HepG2 (cell line): ENCODE results near the gene CYP46A1. TPM values are rescaled to one million over a fixed set of nuclear protein-coding genes. Genes with fewer than 3 reads are reported as not detected.

Experiments used
- ARNT2 ChIP-seq: sonication (generic); formaldehyde crosslinking; IDR thresholded peaks from 2 replicates; pipeline ENCODE4 v1.8.0; 2022; ENCODE audit warnings: mild to moderate bottlenecking, low read depth, missing genetic modification reagents, moderate library complexity
- CREB3 ChIP-seq: sonication (generic); formaldehyde crosslinking; IDR thresholded peaks from 2 replicates; pipeline ENCODE4 v1.5.0; 2020; ENCODE audit warnings: missing genetic modification reagents
- ELF3 ChIP-seq: IDR thresholded peaks from 2 replicates; pipeline ENCODE4 v1.6.1; 2016; ENCODE audit warnings: missing genetic modification reagents, missing compliant biosample characterization
- EP300 ChIP-seq, 3 experiments: sonication (generic) in 1 of 3; formaldehyde crosslinking in 1 of 3; IDR thresholded peaks; 2 replicates each; pipeline versions ENCODE4 v1.5.1 to v1.6.1; 2011 to 2020; ENCODE audit warnings: low read depth in 2 of 3, low read length in 2 of 3, borderline replicate concordance in 1 of 3, improper control_type of control experiment in 1 of 3, mild to moderate bottlenecking in 1 of 3, missing genetic modification reagents in 1 of 3, moderate library complexity in 1 of 3
- HES4 ChIP-seq: sonication (generic); formaldehyde crosslinking; IDR thresholded peaks from 2 replicates; pipeline ENCODE4 v1.9.0; 2021; ENCODE audit warnings: mild to moderate bottlenecking, missing genetic modification reagents, borderline replicate concordance
- MBNL3 ChIP-seq: fragments of 250-450 bp; sonication (Bioruptor Pico); conservative IDR thresholded peaks from 2 replicates; pipeline ENCODE4 v1.8.0; 2022; ENCODE audit warnings: mild to moderate bottlenecking, inconsistent platforms
- PRPF4 ChIP-seq: fragments of 200-400 bp; formaldehyde crosslinking; IDR thresholded peaks from 2 replicates; pipeline ENCODE4 v1.6.1; 2016; ENCODE audit warnings: low read length, low read depth; ENCODE audit not compliant: poor library complexity, severe bottlenecking
- RBM22 ChIP-seq: fragments of 200-400 bp; formaldehyde crosslinking; optimal IDR thresholded peaks from 2 replicates; pipeline ENCODE3; 2017; ENCODE audit warnings: mild to moderate bottlenecking, low read length, moderate library complexity
- RFX3 ChIP-seq: IDR thresholded peaks from 2 replicates; pipeline ENCODE4 v1.6.1; 2016; ENCODE audit warnings: missing biosample characterization, missing genetic modification reagents
- SAP130 ChIP-seq: IDR thresholded peaks from 2 replicates; pipeline ENCODE4 v1.6.1; 2016; ENCODE audit warnings: low read depth
- SP4 ChIP-seq: sonication (generic); formaldehyde crosslinking; IDR thresholded peaks from 2 replicates; pipeline ENCODE4 v1.8.1; 2023; ENCODE audit warnings: mild to moderate bottlenecking, missing genetic modification reagents
- SPEN ChIP-seq: sonication (generic); formaldehyde crosslinking; IDR thresholded peaks from 2 replicates; pipeline ENCODE4 v1.5.1; 2020; ENCODE audit warnings: low read depth, mild to moderate bottlenecking, missing genetic modification reagents
- TFE3 ChIP-seq: IDR thresholded peaks from 2 replicates; pipeline ENCODE4 v1.6.1; 2016
- ZBTB34 ChIP-seq: sonication (generic); formaldehyde crosslinking; IDR thresholded peaks from 2 replicates; pipeline ENCODE4 v1.8.0; 2022; ENCODE audit warnings: mild to moderate bottlenecking, missing genetic modification reagents
- ZNF530 ChIP-seq: sonication (generic); formaldehyde crosslinking; IDR thresholded peaks from 2 replicates; pipeline ENCODE4 v1.5.0; 2020; ENCODE audit warnings: low read depth, mild to moderate bottlenecking, missing genetic modification reagents
- ZNF652 ChIP-seq: IDR thresholded peaks from 2 replicates; pipeline ENCODE4 v1.6.1; 2016; ENCODE audit warnings: low read depth, borderline replicate concordance
- ZNF704 ChIP-seq: sonication (generic); formaldehyde crosslinking; IDR thresholded peaks from 2 replicates; pipeline ENCODE4 v1.8.1; 2023; ENCODE audit warnings: mild to moderate bottlenecking, inconsistent platforms, moderate library complexity, missing genetic modification reagents, borderline replicate concordance
- ZNF709 ChIP-seq: sonication (generic); formaldehyde crosslinking; IDR thresholded peaks from 2 replicates; pipeline ENCODE4 v1.5.0; 2020; ENCODE audit warnings: mild to moderate bottlenecking, missing genetic modification reagents
- ZNF780A ChIP-seq: sonication (generic); formaldehyde crosslinking; IDR thresholded peaks from 2 replicates; pipeline ENCODE4 v1.8.0; 2022; ENCODE audit warnings: mild to moderate bottlenecking, missing genetic modification reagents, moderate library complexity
- ZNF788 ChIP-seq: sonication (generic); formaldehyde crosslinking; IDR thresholded peaks from 2 replicates; pipeline ENCODE4 v1.5.0; 2020; ENCODE audit warnings: mild to moderate bottlenecking, missing genetic modification reagents, borderline replicate concordance
- ZNF891 ChIP-seq: sonication (generic); formaldehyde crosslinking; IDR thresholded peaks from 2 replicates; pipeline ENCODE4 v1.5.0; 2020; ENCODE audit warnings: mild to moderate bottlenecking, missing genetic modification reagents
- polyA plus RNA-seq, 8 experiments: library from polyadenylated mRNA; depleted of rRNA in 3 of 8; stranded (reverse) in 7 of 8; unstranded in 1 of 8; fragments of >200 nt; fragmentation: Illumina TruSeq in 4 of 8; extraction: Trizol in 4 of 8; gene quantifications; 2 replicates each; pipeline versions ENCODE4 v1.2.1 to v1.2.3, GENCODE V29; 2011 to 2016; ENCODE audit warnings: low read depth in 4 of 8, missing spikeins in 1 of 8, mixed read lengths in 1 of 8; ENCODE audit not compliant: insufficient read depth in 1 of 8
- total RNA-seq, 5 experiments: library from RNA; depleted of rRNA; stranded (reverse); fragments of >200 nt; fragmentation: Illumina TruSeq; extraction: Trizol; gene quantifications; 2 replicates each; pipeline ENCODE4 v1.2.3, GENCODE V29; 2016; ENCODE audit warnings: low read depth in 1 of 5

Gene CYP46A1
- total and polyA plus RNA-seq, 2 of the 13 experiments (the other 11 are each of a cell fraction or from before 2014, with no cell fraction given) = not detected

- no peak for TF ChIP-seq ZNF704
- peak; percentile 64 for TF ChIP-seq SAP130
- 0 out of 2 replicates have a peak, but pooled peaks have one; percentile 13 for TF ChIP-seq ELF3 (CRISPR knock-in tag)
- TF ChIP-seq ZNF788 (CRISPR knock-in tag) = peak; percentile 30; the same call in 1 of the 2 replicates
- TF ChIP-seq ARNT2 (CRISPR knock-in tag) = peak; percentile 73; the same call in 1 of the 2 replicates
- no peak for TF ChIP-seq ZNF652 (CRISPR knock-in tag)
- no peak for TF ChIP-seq RBM22
- TF ChIP-seq RFX3 (CRISPR knock-in tag) = no peak
- TF ChIP-seq HES4 (CRISPR knock-in tag) = no peak
- 0 out of 2 replicates have a peak, but pooled peaks have one; percentile 57 for TF ChIP-seq SPEN (CRISPR knock-in tag)
- TF ChIP-seq ZNF530 (CRISPR knock-in tag) = no peak
- TF ChIP-seq TFE3 (CRISPR knock-in tag) = no peak
- no peak for TF ChIP-seq EP300 (IDR thresholded peaks at IDR 0.05; ENCODE audit: low read depth in 2 of 2, low read length in 2 of 2)
- no peak for TF ChIP-seq EP300 (CRISPR knock-in tag; IDR thresholded peaks at IDR 0.05; ENCODE audit: borderline replicate concordance)
- no peak for TF ChIP-seq CREB3 (CRISPR knock-in tag)
- TF ChIP-seq ZNF709 = 0 out of 2 replicates have a peak, but pooled peaks have one; percentile 21
- 0 out of 2 replicates have a peak, but pooled peaks have one; percentile 13 for TF ChIP-seq ZNF891 (CRISPR knock-in tag)
- TF ChIP-seq MBNL3 (CRISPR knock-in tag) = no peak
- no peak for TF ChIP-seq SP4 (CRISPR knock-in tag)
- TF ChIP-seq ZNF780A = no peak
- TF ChIP-seq ZBTB34 (CRISPR knock-in tag) = no peak
- TF ChIP-seq PRPF4 = no peak
Measured at GRCh38 chr14:99682809-99683618, 1.1 kb upstream of the CYP46A1 start (continued).
